Measurements from ENCODE around the gene OR5AK2.
"Not testable (repeated sequence)": the region's sequence is repeated elsewhere in the genome, so short reads cannot be mapped to it uniquely, and the experiment has no call there.

Gene OR5AK2

GRCh38 chr11:56988614-56989013 lies at the start of gene OR5AK2:
OR5AK2 (plus strand) TSS chr11:56988914; CDS start chr11:56988914, 0 bp downstream.
- H3K9me3 ChIP-seq (ENCODE audit: control insufficient read depth, insufficient read depth, low read length): no peaks in the 10 kb centered on the region
- H3K36me3 ChIP-seq (ENCODE audit: control insufficient read depth, insufficient read depth, low read length): no peaks in the 10 kb centered on the region
- no peaks in the 10 kb centered on the region for H3K27me3 ChIP-seq (ENCODE audit: control insufficient read depth, insufficient read depth, low read length)
- no peak within 1 kb of the TSS for H3K4me3 ChIP-seq (ENCODE audit: low read depth, low read length)
- no peaks in the 10 kb centered on the region for H3K4me1 ChIP-seq (ENCODE audit: control insufficient read depth, insufficient read depth, low read length)
- H3K9ac ChIP-seq (ENCODE audit: low read depth, low read length): no peak within 1 kb of the TSS

GRCh38 chr11:56945526-56945925 lies 43.2 kb upstream of the OR5AK2 start:
- not testable (repeated sequence) for H3K9ac ChIP-seq (ENCODE audit: low read depth, low read length); H3K9me3 ChIP-seq (ENCODE audit: control insufficient read depth, insufficient read depth, low read length); H3K36me3 ChIP-seq (ENCODE audit: control insufficient read depth, insufficient read depth, low read length); H3K4me1 ChIP-seq (ENCODE audit: control insufficient read depth, insufficient read depth, low read length); H3K27me3 ChIP-seq (ENCODE audit: control insufficient read depth, insufficient read depth, low read length); H3K4me3 ChIP-seq (ENCODE audit: low read depth, low read length)

GRCh38 chr11:56948991-56949515 lies 39.7 kb upstream of the OR5AK2 start:
- Histone ChIP-seq H3K9me3 (ENCODE audit: control insufficient read depth, insufficient read depth, low read length) (no peaks in the 10 kb centered on the region), H3K4me1 (ENCODE audit: control insufficient read depth, insufficient read depth, low read length) (no peaks in the 10 kb centered on the region), H3K36me3 (ENCODE audit: control insufficient read depth, insufficient read depth, low read length) (no peaks in the 10 kb centered on the region), H3K27me3 (ENCODE audit: control insufficient read depth, insufficient read depth, low read length) (no peaks in the 10 kb centered on the region), H3K4me3 (ENCODE audit: low read depth, low read length) (no peak overlapping the region), H3K9ac (ENCODE audit: low read depth, low read length) (no peak overlapping the region)

GRCh38 chr11:56950510-56950909 lies 38.2 kb upstream of the OR5AK2 start:
- no peak overlapping the region for H3K4me3 ChIP-seq (ENCODE audit: low read depth, low read length)
- no peaks in the 10 kb centered on the region for H3K27me3 ChIP-seq (ENCODE audit: control insufficient read depth, insufficient read depth, low read length)
- no peaks in the 10 kb centered on the region for H3K36me3 ChIP-seq (ENCODE audit: control insufficient read depth, insufficient read depth, low read length)
- no peak overlapping the region for H3K9ac ChIP-seq (ENCODE audit: low read depth, low read length)
- no peaks in the 10 kb centered on the region for H3K4me1 ChIP-seq (ENCODE audit: control insufficient read depth, insufficient read depth, low read length)
- no peaks in the 10 kb centered on the region for H3K9me3 ChIP-seq (ENCODE audit: control insufficient read depth, insufficient read depth, low read length)

GRCh38 chr11:56953907-56954306 lies 34.8 kb upstream of the OR5AK2 start:
- H3K36me3 ChIP-seq (ENCODE audit: control insufficient read depth, insufficient read depth, low read length); H3K4me3 ChIP-seq (ENCODE audit: low read depth, low read length); H3K27me3 ChIP-seq (ENCODE audit: control insufficient read depth, insufficient read depth, low read length); H3K9ac ChIP-seq (ENCODE audit: low read depth, low read length); H3K9me3 ChIP-seq (ENCODE audit: control insufficient read depth, insufficient read depth, low read length); H3K4me1 ChIP-seq (ENCODE audit: control insufficient read depth, insufficient read depth, low read length): not testable (repeated sequence)

GRCh38 chr11:56961609-56962008 lies 27.1 kb upstream of the OR5AK2 start:
- no peaks in the 10 kb centered on the region for H3K9me3 ChIP-seq (ENCODE audit: control insufficient read depth, insufficient read depth, low read length)
- H3K4me1 ChIP-seq (ENCODE audit: control insufficient read depth, insufficient read depth, low read length): no peaks in the 10 kb centered on the region
- no peak overlapping the region for H3K9ac ChIP-seq (ENCODE audit: low read depth, low read length)
- no peak overlapping the region for H3K4me3 ChIP-seq (ENCODE audit: low read depth, low read length)
- H3K36me3 ChIP-seq (ENCODE audit: control insufficient read depth, insufficient read depth, low read length): no peaks in the 10 kb centered on the region
- no peaks in the 10 kb centered on the region for H3K27me3 ChIP-seq (ENCODE audit: control insufficient read depth, insufficient read depth, low read length)

- no peaks in the 10 kb centered on the region for H3K36me3 ChIP-seq (ENCODE audit: control insufficient read depth, insufficient read depth, low read length)
- H3K4me1 ChIP-seq (ENCODE audit: control insufficient read depth, insufficient read depth, low read length): no peaks in the 10 kb centered on the region
- no peak overlapping the region for H3K9ac ChIP-seq (ENCODE audit: low read depth, low read length)
- no peaks in the 10 kb centered on the region for H3K9me3 ChIP-seq (ENCODE audit: control insufficient read depth, insufficient read depth, low read length)
- H3K4me3 ChIP-seq (ENCODE audit: low read depth, low read length): no peak overlapping the region
- no peaks in the 10 kb centered on the region for H3K27me3 ChIP-seq (ENCODE audit: control insufficient read depth, insufficient read depth, low read length)
Observed at GRCh38 chr11:56967726-56968125, 21.0 kb upstream of the OR5AK2 start.

GRCh38 chr11:56968524-56968923 lies 20.2 kb upstream of the OR5AK2 start:
- Histone ChIP-seq H3K4me1 (ENCODE audit: control insufficient read depth, insufficient read depth, low read length) (no peaks in the 10 kb centered on the region), H3K36me3 (ENCODE audit: control insufficient read depth, insufficient read depth, low read length) (no peaks in the 10 kb centered on the region), H3K4me3 (ENCODE audit: low read depth, low read length) (no peak overlapping the region), H3K9ac (ENCODE audit: low read depth, low read length) (no peak overlapping the region), H3K9me3 (ENCODE audit: control insufficient read depth, insufficient read depth, low read length) (no peaks in the 10 kb centered on the region), H3K27me3 (ENCODE audit: control insufficient read depth, insufficient read depth, low read length) (no peaks in the 10 kb centered on the region)

- Histone ChIP-seq H3K27me3 (ENCODE audit: control insufficient read depth, insufficient read depth, low read length) (no peaks in the 10 kb centered on the region), H3K36me3 (ENCODE audit: control insufficient read depth, insufficient read depth, low read length) (no peaks in the 10 kb centered on the region), H3K4me3 (ENCODE audit: low read depth, low read length) (no peak overlapping the region), H3K9ac (ENCODE audit: low read depth, low read length) (no peak overlapping the region), H3K9me3 (ENCODE audit: control insufficient read depth, insufficient read depth, low read length) (no peaks in the 10 kb centered on the region), H3K4me1 (ENCODE audit: control insufficient read depth, insufficient read depth, low read length) (no peaks in the 10 kb centered on the region)
Observed at GRCh38 chr11:56977314-56977713, 11.4 kb upstream of the OR5AK2 start.

- Histone ChIP-seq H3K9ac (ENCODE audit: low read depth, low read length) (no peak overlapping the region), H3K9me3 (ENCODE audit: control insufficient read depth, insufficient read depth, low read length) (peaks cover 4% of the 10 kb centered on the region), H3K4me1 (ENCODE audit: control insufficient read depth, insufficient read depth, low read length) (no peaks in the 10 kb centered on the region), H3K4me3 (ENCODE audit: low read depth, low read length) (no peak overlapping the region), H3K27me3 (ENCODE audit: control insufficient read depth, insufficient read depth, low read length) (no peaks in the 10 kb centered on the region), H3K36me3 (ENCODE audit: control insufficient read depth, insufficient read depth, low read length) (no peaks in the 10 kb centered on the region)
Observed at GRCh38 chr11:56990702-56991101, 2.0 kb downstream of the OR5AK2 start.

- Histone ChIP-seq H3K9me3 (ENCODE audit: control insufficient read depth, insufficient read depth, low read length) (peaks cover 4% of the 10 kb centered on the region), H3K4me3 (ENCODE audit: low read depth, low read length) (no peak overlapping the region), H3K27me3 (ENCODE audit: control insufficient read depth, insufficient read depth, low read length) (no peaks in the 10 kb centered on the region)
Observed at GRCh38 chr11:56994532-56994931, 5.8 kb downstream of the OR5AK2 start.

GRCh38 chr11:57001674-57002401 lies 13.1 kb downstream of the OR5AK2 start:
- H3K27me3 ChIP-seq (ENCODE audit: control insufficient read depth, insufficient read depth, low read length): no peaks in the 10 kb centered on the region
- no peak overlapping the region for H3K9ac ChIP-seq (ENCODE audit: low read depth, low read length)
- no peaks in the 10 kb centered on the region for H3K36me3 ChIP-seq (ENCODE audit: control insufficient read depth, insufficient read depth, low read length)
- peaks cover 8% of the 10 kb centered on the region for H3K9me3 ChIP-seq (ENCODE audit: control insufficient read depth, insufficient read depth, low read length)
- no peaks in the 10 kb centered on the region for H3K4me1 ChIP-seq (ENCODE audit: control insufficient read depth, insufficient read depth, low read length)
- H3K4me3 ChIP-seq (ENCODE audit: low read depth, low read length): no peak overlapping the region

More at GRCh38 chr11:56994532-56994931, 5.8 kb downstream of the OR5AK2 start:
- Histone ChIP-seq H3K9ac (ENCODE audit: low read depth, low read length) (no peak overlapping the region), H3K36me3 (ENCODE audit: control insufficient read depth, insufficient read depth, low read length) (no peaks in the 10 kb centered on the region), H3K4me1 (ENCODE audit: control insufficient read depth, insufficient read depth, low read length) (no peaks in the 10 kb centered on the region)
